Upper lobe of left lung (tissue), 6 donors: ENCODE measurements around the gene DVL2. TPM values are rescaled to one million over a fixed set of nuclear protein-coding genes. Genes with fewer than 3 reads are reported as not detected.

ENCODE experiments used
- ATAC-seq, 2 donors: fragments of 200-7000 bp; cut with Tn5 transposase; one replicate each; pipeline ENCODE4 v1.9.1; 2022; ENCODE audit warnings: mild to moderate bottlenecking in 2 of 2, moderate library complexity in 2 of 2; ENCODE audit not compliant: low FRiP score in 2 of 2
- DNase-seq, 2 donors: peaks; one replicate each; pipeline ENCODE4 v3.0.0-alpha.2; 2019 to 2020
- H3K27ac ChIP-seq, 4 donors: fragments of 200-600 bp; sonication (generic); one replicate each; pipeline ENCODE4 v1.5.1; 2016 to 2019
- H3K27me3 ChIP-seq, 4 donors: fragments of 200-600 bp; sonication (generic); one replicate each; pipeline ENCODE4 v1.5.1; 2017 to 2019
- H3K36me3 ChIP-seq, 4 donors: fragments of 200-600 bp; sonication (generic); one replicate each; pipeline ENCODE4 v1.5.1; 2016 to 2019
- H3K4me1 ChIP-seq, 4 donors: fragments of 200-600 bp; sonication (generic); one replicate each; pipeline ENCODE4 v1.5.1; 2018 to 2019
- H3K4me3 ChIP-seq, 4 donors: fragments of 200-600 bp; sonication (generic); one replicate each; pipeline ENCODE4 v1.5.1; 2017 to 2019; ENCODE audit warnings: mild to moderate bottlenecking in 2 of 4, moderate library complexity in 1 of 4
- H3K9me3 ChIP-seq, 4 donors: fragments of 200-600 bp; sonication (generic); one replicate each; pipeline ENCODE4 v1.5.1; 2018 to 2019
- CTCF ChIP-seq, 6 experiments: fragments of 450-650 bp in 4 of 6; fragments of 200-600 bp in 2 of 6; sonication (generic) in 2 of 6; IDR thresholded peaks; one replicate each; pipeline ENCODE4 v1.5.1; 2016 to 2019; ENCODE audit warnings: antibody characterized with exemption in 6 of 6
- EP300 ChIP-seq, 4 donors: sonication (generic); formaldehyde crosslinking; IDR thresholded peaks; one replicate each; pipeline ENCODE4 v1.5.1; 2017; ENCODE audit warnings: antibody characterized with exemption in 4 of 4, control low read depth in 2 of 4
- POLR2A ChIP-seq, 4 donors: fragments of 450-650 bp; IDR thresholded peaks; one replicate each; pipeline ENCODE4 v1.5.1; 2016 to 2017; ENCODE audit warnings: antibody characterized with exemption in 4 of 4, mild to moderate bottlenecking in 2 of 4
- POLR2AphosphoS5 ChIP-seq, 2 donors: sonication (generic); formaldehyde crosslinking; IDR thresholded peaks; one replicate each; pipeline ENCODE4 v1.5.1; 2017; ENCODE audit warnings: antibody characterized with exemption in 2 of 2
- WGBS, 2 donors: methylation state at CpG; one replicate each; pipeline ENCODE4 v1.1.5; 2017 to 2018; 5-methylcytosine and 5-hydroxymethylcytosine counted together
- total RNA-seq, 6 donors: library from RNA; depleted of rRNA in 4 of 6; stranded (reverse); fragments of >200 nt in 4 of 6; gene quantifications; one replicate each; pipeline versions ENCODE4 v1.1.0 to v1.2.1, GENCODE V29; 2016 to 2021
- donor health status: DM: no; HTN: no; CAD: no; lungs with moderate emphysema.
- donor health status: DM: no; HTN: yes; CAD: no; lungs with severe emphysema.

The DVL2 gene
- total RNA-seq, 6 donors from 2014 or later, result 40.4 to 70.2 (median 42.4) TPM

- ATAC-seq (peak; percentile 2 to 62), DNase-seq (peak in 1 of 2 donors; percentile 39)
- H3K9me3 ChIP-seq, result no peaks in the 10 kb centered on the region
- no peak for TF ChIP-seq EP300 (IDR thresholded peaks at IDR 0.05)
- TF ChIP-seq POLR2AphosphoS5 (IDR thresholded peaks at IDR 0.05), result no peak
- TF ChIP-seq POLR2A (IDR thresholded peaks at IDR 0.05), result no peak
- no peak for TF ChIP-seq CTCF (IDR thresholded peaks at IDR 0.05)
- H3K27ac ChIP-seq, result no peak overlapping the region
- WGBS, 2 donors, result 79 to 84% methylated on average over 24 to 26 of the region's 26 CpGs
- no peak overlapping the region for H3K4me3 ChIP-seq
- H3K36me3 ChIP-seq, result peaks cover 0 to 61% (median 36%) of the 10 kb centered on the region in 4 donors
- peaks cover 0 to 3% (median 0%) of the 10 kb centered on the region in 4 donors for H3K4me1 ChIP-seq
- no peaks in the 10 kb centered on the region for H3K27me3 ChIP-seq
Measured at GRCh38 chr17:7191571-7192270, 42.6 kb downstream of the DVL2 start.

GRCh38 chr17:7191069-7191468 is 43.2 kb downstream of the DVL2 start:
- Histone ChIP-seq H3K27ac (no peak overlapping the region), H3K9me3 (no peaks in the 10 kb centered on the region), H3K4me3 (no peak overlapping the region), H3K36me3 (peaks cover 0 to 54% (median 30%) of the 10 kb centered on the region in 4 donors), H3K4me1 (peaks cover 0 to 3% (median 0%) of the 10 kb centered on the region in 4 donors), H3K27me3 (no peaks in the 10 kb centered on the region)
- DNase-seq, result no peak
- TF ChIP-seq CTCF (IDR thresholded peaks at IDR 0.05) (no peak), POLR2A (IDR thresholded peaks at IDR 0.05) (no peak), EP300 (IDR thresholded peaks at IDR 0.05) (no peak), POLR2AphosphoS5 (IDR thresholded peaks at IDR 0.05) (no peak)
- ATAC-seq, result no peak
- 88 to 96% methylated on average over 4 to 12 of the region's 12 CpGs for WGBS, 2 donors

DNA sequence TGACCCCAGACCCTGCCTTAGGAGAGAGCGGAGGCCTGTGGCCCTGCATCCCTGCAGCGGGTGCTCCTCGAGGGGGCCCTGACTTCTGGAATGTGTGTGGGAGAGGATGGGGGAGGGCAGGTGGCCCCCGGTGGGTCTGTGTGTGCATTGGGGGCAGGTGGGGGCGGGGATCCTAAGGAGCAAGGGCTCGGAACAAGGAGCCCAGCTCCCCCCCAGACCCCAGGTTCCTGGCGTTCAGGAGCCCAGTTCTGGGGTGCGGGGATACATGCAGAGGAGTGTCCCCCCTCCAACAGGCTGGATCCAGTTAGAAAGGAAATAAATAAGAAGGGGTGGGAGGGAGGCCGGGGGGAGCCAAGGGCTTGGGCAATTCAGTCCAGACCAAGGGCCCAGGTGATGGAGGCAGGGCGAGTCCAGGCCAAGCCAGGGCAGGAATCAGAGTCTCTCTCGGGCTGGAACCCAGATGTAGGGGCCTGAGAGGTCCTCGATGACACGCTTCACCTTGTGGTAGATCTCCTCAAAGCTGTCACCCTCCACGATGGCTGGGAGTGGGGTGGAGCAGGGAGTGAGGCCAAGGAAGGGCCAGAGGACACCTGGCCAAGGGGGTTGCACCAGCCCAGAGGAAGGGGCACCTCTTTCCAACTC is 43.9 kb downstream of the DVL2 start:
- no peak overlapping the region for H3K27ac ChIP-seq
- peaks cover 0 to 47% (median 23%) of the 10 kb centered on the region in 4 donors for H3K36me3 ChIP-seq
- DNase-seq, result no peak
- WGBS, 2 donors, result 85 to 89% methylated on average over 13 of the region's 14 CpGs
- no peak overlapping the region for H3K4me3 ChIP-seq
- H3K27me3 ChIP-seq, result no peaks in the 10 kb centered on the region
- H3K9me3 ChIP-seq, result no peaks in the 10 kb centered on the region
- peaks cover 0 to 3% (median 0%) of the 10 kb centered on the region in 4 donors for H3K4me1 ChIP-seq
- TF ChIP-seq POLR2A (IDR thresholded peaks at IDR 0.05), result no peak
- TF ChIP-seq EP300 (IDR thresholded peaks at IDR 0.05), result no peak
- no peak for TF ChIP-seq POLR2AphosphoS5 (IDR thresholded peaks at IDR 0.05)
- no peak for TF ChIP-seq CTCF (IDR thresholded peaks at IDR 0.05)
- peak in 1 of 2 donors; percentile 3 for ATAC-seq

DNA sequence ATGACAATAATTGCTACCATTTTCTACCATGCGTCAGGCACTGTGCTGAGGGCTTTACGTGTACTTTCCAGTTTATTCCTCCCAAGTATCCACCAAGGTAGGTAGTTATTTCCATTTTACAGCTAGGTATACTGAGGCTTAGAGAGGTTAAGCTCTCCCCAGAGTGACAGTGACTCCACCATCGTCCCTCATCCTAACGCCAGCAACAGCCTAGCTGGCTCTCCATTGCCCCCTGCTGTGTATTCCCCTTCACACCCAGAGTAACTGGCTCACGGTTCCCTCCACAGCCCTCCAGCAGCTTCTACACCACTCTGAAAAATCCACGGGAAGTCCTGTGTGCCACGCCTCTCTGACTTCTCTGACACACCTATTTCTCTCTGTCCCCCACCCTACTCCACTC is 48.1 kb downstream of the DVL2 start:
- no peak for ATAC-seq
- Histone ChIP-seq H3K27ac (no peak overlapping the region), H3K4me3 (no peak overlapping the region), H3K27me3 (no peaks in the 10 kb centered on the region), H3K36me3 (peaks cover 0 to 13% (median 5%) of the 10 kb centered on the region in 4 donors), H3K9me3 (no peaks in the 10 kb centered on the region), H3K4me1 (peaks cover 0 to 8% (median 6%) of the 10 kb centered on the region in 4 donors)
- DNase-seq, result no peak
- WGBS, 2 donors, result 57 to 59% methylated on average over 7 of the region's 7 CpGs
- TF ChIP-seq CTCF (IDR thresholded peaks at IDR 0.05) (no peak), POLR2AphosphoS5 (IDR thresholded peaks at IDR 0.05) (no peak), POLR2A (IDR thresholded peaks at IDR 0.05) (no peak), EP300 (IDR thresholded peaks at IDR 0.05) (no peak)
